Cortex of kidney (tissue), 1 donor: Measurements from ENCODE around the gene PRKCA.
"Not testable (repeated sequence)": the region's sequence is repeated elsewhere in the genome, so short reads cannot be mapped to it uniquely, and the experiment has no call there.

Experiments used
- DNase-seq: peaks from one replicate; lab custom pipeline; 2025; lab: John Stamatoyannopoulos, UW

Gene PRKCA

GRCh38 chr17:66441101-66441661 lies 138.8 kb downstream of the PRKCA start:
- no peak for DNase-seq

- no peak for DNase-seq
These were observed 140.8 kb downstream of the PRKCA start for GRCh38 chr17:66443166-66443565.

GRCh38 chr17:66443606-66444005 lies 141.2 kb downstream of the PRKCA start:
- DNase-seq: no peak

- DNase-seq: no peak
These were observed 141.6 kb downstream of the PRKCA start for GRCh38 chr17:66444031-66444430.

GRCh38 chr17:66445229-66445628 lies 142.8 kb downstream of the PRKCA start:
- no peak for DNase-seq

GRCh38 chr17:66446419-66446818 lies 144.0 kb downstream of the PRKCA start:
- no peak for DNase-seq

GRCh38 chr17:66447159-66447558 lies 144.7 kb downstream of the PRKCA start:
- DNase-seq: no peak

GRCh38 chr17:66448026-66448639 lies 145.7 kb downstream of the PRKCA start:
- DNase-seq: no peak

- DNase-seq: no peak
These were observed 147.1 kb downstream of the PRKCA start for GRCh38 chr17:66449418-66449977.

- no peak for DNase-seq
These were observed 147.8 kb downstream of the PRKCA start for GRCh38 chr17:66450008-66450851.

- no peak for DNase-seq
These were observed 148.4 kb downstream of the PRKCA start for GRCh38 chr17:66450852-66451158.

- no peak for DNase-seq
These were observed 149.1 kb downstream of the PRKCA start for GRCh38 chr17:66451188-66452149.

- DNase-seq: no peak
These were observed 152.6 kb downstream of the PRKCA start for GRCh38 chr17:66455060-66455459.

- not testable (repeated sequence) for DNase-seq
These were observed 155.1 kb downstream of the PRKCA start for GRCh38 chr17:66457499-66457898.

- DNase-seq: no peak
These were observed 156.4 kb downstream of the PRKCA start for GRCh38 chr17:66458782-66459181.

- DNase-seq: no peak
These were observed 157.4 kb downstream of the PRKCA start for GRCh38 chr17:66459811-66460270.

- DNase-seq: no peak
These were observed 158.1 kb downstream of the PRKCA start for GRCh38 chr17:66460558-66460957.

GRCh38 chr17:66461343-66461995 lies 159.1 kb downstream of the PRKCA start:
- DNase-seq: no peak

GRCh38 chr17:66462010-66462409 lies 159.6 kb downstream of the PRKCA start:
- DNase-seq: no peak

- DNase-seq: no peak
These were observed 162.5 kb downstream of the PRKCA start for GRCh38 chr17:66464921-66465320.

GRCh38 chr17:66465701-66466100 lies 163.3 kb downstream of the PRKCA start:
- no peak for DNase-seq
